IPS-18a (cell line): Measurements from ENCODE around the gene CDH4.

ENCODE experiments used
- H3K27ac ChIP-seq: one replicate; pipeline ENCODE4 v1.5.1; 2013; ENCODE audit warnings: low read length
- H3K27me3 ChIP-seq: one replicate; pipeline ENCODE4 v1.6.1; 2013; ENCODE audit warnings: mild to moderate bottlenecking, low read length; ENCODE audit not compliant: control insufficient read depth, insufficient read depth
- H3K36me3 ChIP-seq: one replicate; pipeline ENCODE4 v1.6.1; 2013; ENCODE audit warnings: low read depth, low read length; ENCODE audit not compliant: control insufficient read depth
- H3K4me1 ChIP-seq: one replicate; pipeline ENCODE4 v1.6.1; 2013; ENCODE audit warnings: low read depth, low read length; ENCODE audit not compliant: control insufficient read depth
- H3K4me3 ChIP-seq: one replicate; pipeline ENCODE4 v1.5.1; 2013; ENCODE audit warnings: low read length
- H3K9ac ChIP-seq: one replicate; pipeline ENCODE4 v1.6.1; 2013; ENCODE audit warnings: mild to moderate bottlenecking, low read length, moderate library complexity
- H3K9me3 ChIP-seq: one replicate; pipeline ENCODE4 v1.6.1; 2013; ENCODE audit warnings: low read depth, low read length; ENCODE audit not compliant: control insufficient read depth

The CDH4 gene

GRCh38 chr20:61697666-61698597 is 445.9 kb downstream of the CDH4 start:
- H3K36me3 ChIP-seq = no peaks in the 10 kb centered on the region
- H3K9me3 ChIP-seq = no peaks in the 10 kb centered on the region
- H3K4me3 ChIP-seq = no peak overlapping the region
- H3K9ac ChIP-seq = no peak overlapping the region
- no peaks in the 10 kb centered on the region for H3K4me1 ChIP-seq
- H3K27me3 ChIP-seq = peaks cover 9% of the 10 kb centered on the region
- no peak overlapping the region for H3K27ac ChIP-seq

GRCh38 chr20:61698598-61699494 is 446.8 kb downstream of the CDH4 start:
- H3K4me1 ChIP-seq = no peaks in the 10 kb centered on the region
- H3K9ac ChIP-seq = no peak overlapping the region
- H3K4me3 ChIP-seq = no peak overlapping the region
- H3K36me3 ChIP-seq = no peaks in the 10 kb centered on the region
- H3K9me3 ChIP-seq = no peaks in the 10 kb centered on the region
- H3K27ac ChIP-seq = no peak overlapping the region
- H3K27me3 ChIP-seq = peaks cover 9% of the 10 kb centered on the region

GRCh38 chr20:61699495-61700374 is 447.7 kb downstream of the CDH4 start:
- no peak overlapping the region for H3K4me3 ChIP-seq
- H3K9ac ChIP-seq = no peak overlapping the region
- H3K36me3 ChIP-seq = no peaks in the 10 kb centered on the region
- H3K9me3 ChIP-seq = no peaks in the 10 kb centered on the region
- H3K27ac ChIP-seq = no peak overlapping the region
- H3K4me1 ChIP-seq = no peaks in the 10 kb centered on the region
- H3K27me3 ChIP-seq = peaks cover 9% of the 10 kb centered on the region

GRCh38 chr20:61700595-61701140 is 448.6 kb downstream of the CDH4 start:
- Histone ChIP-seq H3K4me1 (no peaks in the 10 kb centered on the region), H3K27me3 (peaks cover 9% of the 10 kb centered on the region), H3K27ac (no peak overlapping the region), H3K9me3 (no peaks in the 10 kb centered on the region), H3K9ac (no peak overlapping the region), H3K4me3 (no peak overlapping the region), H3K36me3 (no peaks in the 10 kb centered on the region)

- no peak overlapping the region for H3K9ac ChIP-seq
- no peaks in the 10 kb centered on the region for H3K36me3 ChIP-seq
- H3K27me3 ChIP-seq = peaks cover 9% of the 10 kb centered on the region
- no peaks in the 10 kb centered on the region for H3K9me3 ChIP-seq
- no peak overlapping the region for H3K27ac ChIP-seq
- H3K4me3 ChIP-seq = no peak overlapping the region
- no peaks in the 10 kb centered on the region for H3K4me1 ChIP-seq
These were observed 449.3 kb downstream of the CDH4 start for GRCh38 chr20:61701401-61701800.

GRCh38 chr20:61701802-61702201 is 449.7 kb downstream of the CDH4 start:
- peaks cover 9% of the 10 kb centered on the region for H3K27me3 ChIP-seq
- no peaks in the 10 kb centered on the region for H3K9me3 ChIP-seq
- H3K9ac ChIP-seq = no peak overlapping the region
- H3K4me3 ChIP-seq = no peak overlapping the region
- no peak overlapping the region for H3K27ac ChIP-seq
- no peaks in the 10 kb centered on the region for H3K4me1 ChIP-seq
- H3K36me3 ChIP-seq = no peaks in the 10 kb centered on the region

- Histone ChIP-seq H3K4me1 (no peaks in the 10 kb centered on the region), H3K36me3 (no peaks in the 10 kb centered on the region), H3K9me3 (no peaks in the 10 kb centered on the region), H3K4me3 (no peak overlapping the region), H3K27me3 (peaks cover 9% of the 10 kb centered on the region), H3K27ac (no peak overlapping the region), H3K9ac (no peak overlapping the region)
These were observed 450.2 kb downstream of the CDH4 start for GRCh38 chr20:61702246-61702645.

- H3K9me3 ChIP-seq = no peaks in the 10 kb centered on the region
- H3K9ac ChIP-seq = no peak overlapping the region
- H3K36me3 ChIP-seq = no peaks in the 10 kb centered on the region
These were observed 452.6 kb downstream of the CDH4 start for GRCh38 chr20:61704661-61705060.

GRCh38 chr20:61705386-61706258 is 453.6 kb downstream of the CDH4 start:
- no peaks in the 10 kb centered on the region for H3K36me3 ChIP-seq
- H3K9me3 ChIP-seq = no peaks in the 10 kb centered on the region
- H3K4me3 ChIP-seq = no peak overlapping the region
- peaks cover 9% of the 10 kb centered on the region for H3K27me3 ChIP-seq
- H3K4me1 ChIP-seq = no peaks in the 10 kb centered on the region
- H3K9ac ChIP-seq = no peak overlapping the region
- H3K27ac ChIP-seq = no peak overlapping the region

More at GRCh38 chr20:61704661-61705060, 452.6 kb downstream of the CDH4 start:
- no peak overlapping the region for H3K27ac ChIP-seq
- no peak overlapping the region for H3K4me3 ChIP-seq
- H3K4me1 ChIP-seq = no peaks in the 10 kb centered on the region
- peaks cover 9% of the 10 kb centered on the region for H3K27me3 ChIP-seq

GRCh38 chr20:61706259-61706961 is 454.3 kb downstream of the CDH4 start:
- Histone ChIP-seq H3K27ac (no peak overlapping the region), H3K4me1 (no peaks in the 10 kb centered on the region), H3K9ac (no peak overlapping the region), H3K9me3 (no peaks in the 10 kb centered on the region), H3K4me3 (no peak overlapping the region), H3K36me3 (no peaks in the 10 kb centered on the region), H3K27me3 (peaks cover 9% of the 10 kb centered on the region)
